Activated naive CD4-positive, alpha-beta T cell treated with anti-CD3 and anti-CD28 coated beads, Interleukin-2, amount 50 U/mL, for 16 hours (primary cell): Measurements from ENCODE around the gene FOXA1.

Source experiments
- DNase-seq: peaks from one replicate; pipeline ENCODE4 v3.0.0-alpha.2; 2020

Gene FOXA1

DNA sequence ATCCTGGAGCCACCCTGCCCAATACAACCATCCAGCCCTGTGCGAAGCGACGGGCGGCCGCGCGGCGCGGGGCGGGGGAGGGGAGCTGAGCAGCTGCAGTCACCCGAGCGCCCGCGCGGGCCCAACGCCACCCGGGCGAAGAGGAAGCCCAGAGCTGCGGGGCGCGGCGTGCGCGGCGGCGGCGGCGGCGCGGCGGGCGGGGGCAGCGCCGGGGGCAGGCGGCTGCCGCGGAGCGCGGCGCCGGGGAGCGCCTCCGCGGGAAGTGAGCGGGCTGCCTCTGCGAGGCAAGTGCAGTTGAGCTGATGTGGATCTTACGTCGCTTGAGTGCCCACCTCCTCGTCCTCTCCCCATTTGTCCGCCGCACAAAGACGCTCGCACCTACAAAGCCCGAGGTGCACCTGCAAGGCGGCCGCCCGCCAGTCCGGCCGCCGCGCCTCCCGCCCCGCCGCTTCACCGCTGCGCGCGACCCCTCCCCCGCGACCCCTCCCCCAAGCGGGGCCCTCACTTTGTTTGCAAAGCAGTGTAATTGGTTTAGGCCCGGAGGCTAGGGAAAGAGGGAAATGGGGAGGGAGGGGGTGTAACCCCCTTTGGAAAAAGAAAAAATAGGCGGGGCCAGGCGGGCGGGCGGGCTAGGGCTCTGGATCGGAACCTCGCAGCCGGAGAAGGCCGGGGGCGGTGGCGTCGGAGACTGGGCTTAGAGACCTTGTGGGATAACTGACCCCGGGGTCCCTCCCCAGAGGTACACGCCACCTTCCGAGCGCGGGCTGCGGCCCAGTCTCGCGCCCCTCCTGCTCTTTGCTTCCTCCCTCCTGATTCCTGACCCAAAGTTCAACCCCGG lies at the start of gene FOXA1, which contains the start of gene TTC6:
Gene FOXA1 (minus strand): TSS at position 279 of the 838 bp plus-strand sequence. CDS start 277 bp downstream, at position 2.
Gene TTC6 (plus strand): TSS at position 659 of the 838 bp plus-strand sequence. CDS start 26,436 bp downstream, outside the sequence.
- no peak for DNase-seq

DNA sequence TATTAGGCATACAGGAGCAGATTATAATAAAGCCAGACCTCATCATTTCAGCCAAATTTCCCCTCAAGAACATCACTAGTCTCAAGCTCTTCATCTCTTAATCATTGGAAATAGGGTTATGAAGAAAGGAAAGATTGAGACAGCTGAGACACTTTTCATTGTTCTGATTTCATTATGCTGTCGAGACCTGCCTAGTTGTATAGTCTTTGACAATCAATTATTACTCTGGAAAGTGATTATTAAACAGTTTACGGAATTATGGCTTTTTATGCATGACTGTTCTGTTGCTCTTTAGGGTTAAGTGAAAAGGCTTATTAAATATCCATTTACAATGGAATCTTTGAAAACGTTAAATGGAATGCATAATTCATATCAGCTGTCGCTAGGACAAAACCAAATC lies 48.7 kb upstream of the FOXA1 start:
- DNase-seq, result no peak

DNA sequence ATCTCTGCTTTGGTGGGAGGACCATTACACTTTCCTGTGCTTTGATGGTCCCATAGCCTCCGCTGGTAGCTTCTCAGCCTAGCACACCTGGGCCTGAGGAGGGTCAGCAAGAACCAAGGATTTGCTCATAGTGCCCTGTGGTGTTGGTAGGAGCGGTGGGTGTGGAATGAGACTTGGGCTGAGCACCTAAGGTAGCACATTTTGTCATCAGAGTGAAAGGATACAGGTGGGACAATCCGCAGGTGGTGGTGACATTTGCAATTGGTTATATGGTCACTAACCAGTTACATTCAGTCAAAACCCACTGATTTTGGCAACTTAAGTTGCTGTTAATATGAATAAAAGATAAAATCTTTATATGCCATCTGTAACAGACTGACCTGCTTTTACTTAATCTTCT lies 47.1 kb upstream of the FOXA1 start:
- no peak for DNase-seq

DNA sequence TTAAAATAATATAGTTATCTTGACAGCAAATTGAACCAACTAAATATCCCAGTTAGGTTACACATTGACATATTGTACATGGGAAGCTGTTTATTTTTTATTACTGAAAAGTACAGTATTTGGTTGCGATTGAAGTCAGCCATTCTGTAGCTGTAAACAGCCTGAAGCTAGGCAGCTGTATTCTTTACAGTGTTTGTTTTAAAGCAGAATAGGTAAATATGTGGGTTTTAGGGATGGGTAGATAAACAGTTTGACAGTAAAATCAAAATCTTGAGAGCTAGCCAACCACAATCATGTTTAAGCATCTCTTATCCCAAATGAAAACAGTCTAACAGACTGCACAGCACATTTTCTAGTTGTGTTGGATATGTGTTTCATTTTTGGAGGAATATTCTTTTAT lies 46.1 kb upstream of the FOXA1 start:
- DNase-seq, result no peak

DNA sequence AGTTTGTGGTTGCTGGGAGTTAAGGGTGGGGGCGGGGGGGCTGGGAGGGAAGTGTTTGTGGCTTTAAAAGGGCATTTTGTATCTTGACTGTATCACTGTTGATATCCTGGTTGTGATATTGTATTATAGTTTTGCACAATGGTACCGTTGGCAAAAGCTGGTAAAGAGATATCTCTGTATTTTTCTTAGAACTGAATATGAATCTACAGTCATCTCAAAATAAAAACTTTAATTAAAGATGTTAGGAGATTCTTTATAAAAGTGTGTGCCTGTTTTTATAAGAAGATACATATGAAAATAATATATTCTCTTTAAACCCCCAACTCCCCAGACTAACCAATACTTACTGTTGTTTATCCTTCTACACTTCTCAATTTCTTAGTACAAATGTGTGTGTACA lies 43.5 kb upstream of the FOXA1 start:
- DNase-seq, result no peak

DNA sequence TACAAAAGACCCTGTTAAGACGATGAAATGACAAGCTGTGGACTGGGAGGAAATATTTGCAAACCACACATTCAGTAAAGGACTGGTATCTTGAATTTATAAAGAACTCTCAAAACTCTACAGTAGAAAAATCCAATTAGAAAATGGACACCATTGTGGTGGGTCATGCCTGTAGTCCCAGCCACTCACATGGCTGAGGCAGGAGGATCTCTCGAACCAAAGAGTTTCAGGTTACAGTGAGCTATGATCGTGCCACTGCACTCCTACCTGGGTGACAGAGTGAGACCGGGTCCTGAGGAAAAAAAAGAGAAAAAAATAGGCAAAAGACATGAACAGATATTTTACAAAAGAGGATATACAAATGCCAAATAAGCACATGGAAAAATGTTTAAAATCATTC lies 42.3 kb upstream of the FOXA1 start:
- DNase-seq, result no peak

GRCh38 chr14:37625597-37626595 lies 30.8 kb upstream of the FOXA1 start:
- no peak for DNase-seq

DNA sequence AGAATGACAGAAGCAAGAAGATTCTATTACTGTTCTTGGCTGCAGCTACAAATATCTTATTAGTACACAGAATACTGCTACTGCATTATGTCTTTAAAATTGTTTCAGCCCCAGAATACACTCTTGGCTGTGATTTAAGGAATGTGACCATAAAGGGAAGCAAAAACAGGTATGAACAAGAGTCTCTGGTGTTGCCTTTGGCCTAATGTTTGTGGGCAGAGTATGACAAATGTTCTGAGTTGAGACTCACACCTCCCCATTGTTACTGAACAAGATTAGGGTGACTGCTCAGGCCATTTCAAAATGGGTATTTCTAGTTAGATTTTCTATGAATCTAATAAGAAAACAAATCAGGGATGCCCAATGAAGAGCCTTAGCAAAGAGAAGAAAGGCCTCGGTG lies 28.9 kb upstream of the FOXA1 start:
- no peak for DNase-seq

GRCh38 chr14:37623426-37623951 lies 28.4 kb upstream of the FOXA1 start:
- no peak for DNase-seq

DNA sequence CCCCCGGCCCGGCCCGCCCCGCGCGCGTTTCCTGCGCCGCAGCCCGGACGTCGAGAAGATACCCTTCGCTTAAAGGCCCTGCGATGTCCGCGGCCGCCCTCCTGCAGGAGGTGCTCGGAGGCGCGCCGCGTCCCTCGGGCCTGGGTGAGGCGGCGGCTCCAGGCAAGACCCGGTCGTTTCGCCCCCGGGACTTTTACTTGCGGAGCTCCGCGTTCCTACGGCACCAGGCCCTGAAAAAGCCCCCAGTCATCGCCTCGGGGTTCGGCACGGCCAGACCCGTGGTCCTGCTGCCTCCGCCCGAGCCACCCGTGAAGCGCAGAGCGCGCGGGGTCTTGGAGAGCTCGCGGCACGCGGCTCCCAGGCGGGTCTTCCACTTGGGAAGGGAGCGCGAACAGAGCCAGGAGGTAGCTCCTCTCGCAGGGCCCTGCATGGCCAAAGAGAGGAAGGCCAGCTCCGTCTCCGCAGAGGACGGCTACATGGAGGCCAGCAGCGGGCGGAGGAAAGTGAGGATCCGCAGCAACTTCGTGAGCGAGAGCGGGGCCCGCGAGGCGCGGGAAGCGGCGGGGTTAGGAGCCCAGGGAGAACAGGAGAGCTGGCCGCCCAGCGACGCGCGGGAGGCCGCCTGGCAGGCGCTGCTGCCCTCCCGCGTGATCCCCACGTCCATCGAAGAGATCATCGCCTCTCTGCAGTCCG lies 27.3 kb upstream of the FOXA1 start:
- DNase-seq, result no peak

GRCh38 chr14:37620856-37621255 lies 25.8 kb upstream of the FOXA1 start:
- no peak for DNase-seq

DNA sequence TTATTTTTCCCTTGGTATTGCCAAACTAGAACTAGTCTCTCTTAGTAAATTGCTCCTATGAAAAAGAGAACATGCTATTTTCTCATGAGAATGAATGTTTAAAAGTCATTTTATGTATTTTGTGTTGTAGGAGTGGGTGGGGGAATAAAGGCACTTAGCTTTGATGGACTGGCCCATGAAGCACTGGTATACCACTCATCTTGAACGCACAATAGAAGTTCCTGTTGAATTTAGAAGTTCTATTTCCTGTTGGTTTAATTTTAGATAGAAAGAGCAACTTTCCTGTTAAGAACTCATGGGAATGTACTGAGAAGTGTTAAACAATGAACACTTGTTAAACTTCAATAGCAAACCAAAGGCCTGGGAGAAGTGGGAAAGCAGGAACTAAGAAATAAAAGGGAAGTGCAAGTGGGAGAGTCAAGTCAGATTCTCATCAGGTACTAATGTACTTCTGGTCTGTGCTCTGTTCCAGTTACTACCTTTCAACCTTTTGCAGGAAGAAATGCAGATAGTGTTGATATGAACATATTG lies 23.5 kb upstream of the FOXA1 start:
- no peak for DNase-seq

- DNase-seq, result no peak
Observed at GRCh38 chr14:37617864-37618365, 22.9 kb upstream of the FOXA1 start.

- no peak for DNase-seq
Observed at GRCh38 chr14:37616853-37617252, 21.8 kb upstream of the FOXA1 start.

DNA sequence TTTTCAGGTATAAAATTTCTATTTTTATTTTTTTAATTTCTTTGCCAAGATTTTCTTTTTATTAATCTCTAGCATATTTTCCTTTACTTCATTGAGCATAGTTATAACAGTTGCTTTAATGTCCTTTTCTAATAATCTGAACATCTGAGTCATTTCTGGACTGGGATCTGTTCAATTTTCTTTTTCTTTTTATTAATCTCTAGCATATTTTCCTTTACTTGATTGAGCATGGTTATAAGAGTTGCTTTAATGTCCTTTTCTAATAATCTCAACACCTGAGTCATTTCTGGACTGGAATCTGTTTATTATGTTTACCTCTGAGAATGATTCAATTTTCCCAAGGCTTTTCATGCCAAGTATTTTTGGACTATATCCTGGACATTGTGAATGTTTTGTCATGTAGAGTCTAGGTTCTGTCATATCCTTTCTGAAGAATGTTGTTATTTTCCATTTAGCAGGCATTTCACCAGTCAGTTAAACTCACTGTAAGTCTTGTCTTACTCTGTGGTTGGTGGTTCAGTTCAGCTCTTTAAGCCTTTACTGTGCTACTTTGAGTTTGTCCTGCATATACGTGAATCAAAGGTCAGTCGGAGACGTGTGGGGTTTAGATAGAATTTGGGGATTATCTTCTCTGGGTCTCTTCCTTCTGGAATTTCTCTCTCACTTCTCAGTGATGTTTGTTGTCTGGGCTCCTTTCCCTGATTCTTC lies 20.7 kb upstream of the FOXA1 start:
- no peak for DNase-seq

GRCh38 chr14:37610945-37611523 lies 16.0 kb upstream of the FOXA1 start:
- no peak for DNase-seq

DNA sequence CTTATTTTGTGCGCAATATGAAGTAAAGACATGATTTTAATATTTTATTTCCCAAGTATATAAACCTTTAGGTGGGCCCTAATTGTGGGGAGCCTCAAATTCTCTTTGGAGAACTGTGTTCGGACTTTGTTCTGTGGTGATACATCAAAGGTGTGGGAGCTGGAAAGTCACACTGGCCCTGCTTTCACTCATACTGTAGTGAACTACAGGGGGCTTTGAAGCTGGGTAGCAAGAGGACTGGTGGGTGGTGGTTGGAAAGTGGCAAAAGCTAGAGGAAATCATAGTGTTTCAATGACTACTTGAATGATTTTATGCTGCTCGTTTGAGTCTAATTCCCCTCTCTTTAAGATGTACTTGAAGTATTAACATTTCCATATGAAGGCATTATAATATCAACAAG lies 13.6 kb upstream of the FOXA1 start:
- DNase-seq, result no peak

GRCh38 chr14:37606678-37607077 lies 11.6 kb upstream of the FOXA1 start:
- no peak for DNase-seq

GRCh38 chr14:37603688-37604251 lies 8.7 kb upstream of the FOXA1 start:
- DNase-seq, result no peak

- no peak for DNase-seq
Observed at GRCh38 chr14:37602605-37603453, 7.8 kb upstream of the FOXA1 start.
